ENCODE measurements around the gene SLX4IP. TPM values are rescaled to one million over a fixed set of nuclear protein-coding genes. Genes with fewer than 3 reads are reported as not detected.
"Not testable (repeated sequence)": the region's sequence is repeated elsewhere in the genome, so short reads cannot be mapped to it uniquely, and the experiment has no call there.

The SLX4IP gene
- total RNA-seq, 2 donors from 2014 or later, result 1.8 to 3.3 TPM

GRCh38 chr20:10604865-10605440, 169.8 kb downstream of the SLX4IP start:
- intact Hi-C loops (cut with DNase I), result no loop called here

GRCh38 chr20:10605547-10606195, 170.6 kb downstream of the SLX4IP start:
- no peak for DNase-seq (ENCODE audit: low spot score)
- intact Hi-C loops (cut with DNase I), result no loop called here

More at GRCh38 chr20:10604865-10605440, 169.8 kb downstream of the SLX4IP start:
- DNase-seq (ENCODE audit: low spot score), result no peak

- intact Hi-C loops (cut with DNase I), result no loop called here
- DNase-seq (ENCODE audit: low spot score), result peak; percentile 85
Observed at GRCh38 chr20:10609276-10609675, 174.2 kb downstream of the SLX4IP start.

- DNase-seq (ENCODE audit: low spot score), result no peak
- intact Hi-C loops (cut with DNase I), result no loop called here
Observed at GRCh38 chr20:10609770-10610169, 174.7 kb downstream of the SLX4IP start.

- DNase-seq (ENCODE audit: low spot score), result peak; percentile 81
- intact Hi-C loops (cut with DNase I), result no loop called here
Observed at GRCh38 chr20:10610251-10610650, 175.1 kb downstream of the SLX4IP start.

- peak; percentile 81 for DNase-seq (ENCODE audit: low spot score)
- intact Hi-C loops (cut with DNase I), result no loop called here
Observed at GRCh38 chr20:10611357-10611756, 176.3 kb downstream of the SLX4IP start.

GRCh38 chr20:10613426-10613825, 178.3 kb downstream of the SLX4IP start:
- intact Hi-C loops (cut with DNase I), result not testable (repeated sequence)

GRCh38 chr20:10613911-10614310, 178.8 kb downstream of the SLX4IP start:
- intact Hi-C loops (cut with DNase I), result no loop called here
- no peak for DNase-seq (ENCODE audit: low spot score)

More at GRCh38 chr20:10613426-10613825, 178.3 kb downstream of the SLX4IP start:
- DNase-seq (ENCODE audit: low spot score), result not testable (repeated sequence)

GRCh38 chr20:10616212-10616611, 181.1 kb downstream of the SLX4IP start:
- DNase-seq (ENCODE audit: low spot score), result no peak
- intact Hi-C loops (cut with DNase I), result no loop called here

- intact Hi-C loops (cut with DNase I); DNase-seq (ENCODE audit: low spot score): not testable (repeated sequence)
Observed at GRCh38 chr20:10617549-10618133, 182.5 kb downstream of the SLX4IP start.

GRCh38 chr20:10618611-10619245, 183.6 kb downstream of the SLX4IP start:
- intact Hi-C loops (cut with DNase I), result no loop called here
- DNase-seq (ENCODE audit: low spot score), result no peak

- intact Hi-C loops (cut with DNase I), result no loop called here
- DNase-seq (ENCODE audit: low spot score), result no peak
Observed at GRCh38 chr20:10619427-10619826, 184.3 kb downstream of the SLX4IP start.

GRCh38 chr20:10621149-10621548, 186.0 kb downstream of the SLX4IP start:
- DNase-seq (ENCODE audit: low spot score), result no peak
- intact Hi-C loops (cut with DNase I), result no loop called here

GRCh38 chr20:10622657-10623418, 187.7 kb downstream of the SLX4IP start:
- peak; percentile 88 for DNase-seq (ENCODE audit: low spot score)

GRCh38 chr20:10625641-10626040, 190.5 kb downstream of the SLX4IP start:
- DNase-seq (ENCODE audit: low spot score), result no peak
- intact Hi-C loops (cut with DNase I), result loop anchor here in 1 of 2 donors (1.0 kb wide), 1 partner anchor 28 kb away; no protein-coding TSS in a partner anchor

More at GRCh38 chr20:10622657-10623418, 187.7 kb downstream of the SLX4IP start:
- intact Hi-C loops (cut with DNase I), result no loop called here

- intact Hi-C loops (cut with DNase I), result loop anchor here in 1 of 2 donors (1.0 kb wide), 1 partner anchor 26 kb away; no protein-coding TSS in a partner anchor
- no peak for DNase-seq (ENCODE audit: low spot score)
Observed at GRCh38 chr20:10626896-10627295, 191.8 kb downstream of the SLX4IP start.

- intact Hi-C loops (cut with DNase I), result no loop called here
- no peak for DNase-seq (ENCODE audit: low spot score)
Observed at GRCh38 chr20:10629946-10630650, 195.0 kb downstream of the SLX4IP start.

- no peak for DNase-seq (ENCODE audit: low spot score)
- intact Hi-C loops (cut with DNase I), result no loop called here
Observed at GRCh38 chr20:10631126-10631525, 196.0 kb downstream of the SLX4IP start.

Measured in posterior vena cava (tissue), 2 donors.